Liver (tissue), 3 donors: ENCODE results near the gene TERC.

Source experiments
- ATF3 ChIP-seq: IDR thresholded peaks from 2 replicates; pipeline ENCODE4 v1.6.1; 2016; ENCODE audit warnings: antibody characterized with exemption
- CTCF ChIP-seq: fragments of 150-350 bp; IDR thresholded peaks from 2 replicates; pipeline ENCODE4 v1.5.1; 2017; ENCODE audit warnings: improper control_type of control experiment, low read depth, low read length; ENCODE audit not compliant: missing input control
- EGR1 ChIP-seq, 2 donors: IDR thresholded peaks; 2 replicates each; pipeline ENCODE4 v1.6.1; 2016 to 2018; ENCODE audit warnings: antibody characterized with exemption in 2 of 2, low read depth in 2 of 2
- HNF4A ChIP-seq, 2 donors: conservative IDR thresholded peaks; 2 replicates each; pipeline ENCODE4 v1.6.1; 2016; ENCODE audit warnings: antibody characterized with exemption in 2 of 2, mild to moderate bottlenecking in 2 of 2
- JUND ChIP-seq, 2 donors: IDR thresholded peaks; 2 replicates each; pipeline ENCODE4 v1.6.1; 2016; ENCODE audit warnings: antibody characterized with exemption in 2 of 2
- MAX ChIP-seq: IDR thresholded peaks from 2 replicates; pipeline ENCODE4 v1.6.1; 2016; ENCODE audit warnings: antibody characterized with exemption
- RAD21 ChIP-seq, 2 donors: IDR thresholded peaks; 2 replicates each; pipeline ENCODE4 v1.6.1; 2016; ENCODE audit warnings: antibody characterized with exemption in 2 of 2, mild to moderate bottlenecking in 2 of 2
- SP1 ChIP-seq: IDR thresholded peaks from 2 replicates; pipeline ENCODE4 v1.6.1; 2018; ENCODE audit warnings: antibody characterized with exemption, mild to moderate bottlenecking
- TAF1 ChIP-seq: conservative IDR thresholded peaks from 2 replicates; pipeline ENCODE4 v1.6.1; 2016; ENCODE audit warnings: antibody characterized with exemption, mild to moderate bottlenecking
- YY1 ChIP-seq: IDR thresholded peaks from 2 replicates; pipeline ENCODE4 v1.6.1; 2016; ENCODE audit warnings: antibody characterized with exemption, mild to moderate bottlenecking
- TF ChIP-seq, protein P1 (sequence below): IDR thresholded peaks from 2 replicates; pipeline ENCODE4 v1.6.1; 2016; ENCODE audit warnings: antibody characterized with exemption, mild to moderate bottlenecking
- donor health status: healthy.
- donor health status: healthy.

DNA sequence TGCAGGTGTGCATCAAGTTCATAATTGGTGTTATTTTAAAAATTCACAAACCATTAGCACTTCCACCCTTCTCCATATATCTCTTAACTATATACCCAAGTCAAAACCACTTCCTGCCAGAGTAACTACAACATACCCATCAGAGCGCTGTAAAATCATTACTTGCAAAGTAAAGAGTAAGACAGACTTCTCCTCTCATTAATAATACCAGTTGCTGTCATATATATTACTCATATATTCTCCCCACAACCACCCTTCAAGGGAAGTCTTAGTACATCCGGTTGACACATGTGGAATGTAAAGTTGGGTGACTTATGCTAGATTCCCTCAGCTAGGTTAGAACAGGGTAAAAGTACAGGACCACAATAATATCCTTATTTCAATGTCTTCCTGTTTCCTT, 5.6 kb downstream of the TERC start:
- TF ChIP-seq CTCF = no peak
- TF ChIP-seq JUND (IDR thresholded peaks at IDR 0.05) = no peak
- no peak for TF ChIP-seq HNF4A (conservative IDR thresholded peaks at IDR 0.05)
- no peak for TF ChIP-seq TAF1
- TF ChIP-seq, protein P1, sequence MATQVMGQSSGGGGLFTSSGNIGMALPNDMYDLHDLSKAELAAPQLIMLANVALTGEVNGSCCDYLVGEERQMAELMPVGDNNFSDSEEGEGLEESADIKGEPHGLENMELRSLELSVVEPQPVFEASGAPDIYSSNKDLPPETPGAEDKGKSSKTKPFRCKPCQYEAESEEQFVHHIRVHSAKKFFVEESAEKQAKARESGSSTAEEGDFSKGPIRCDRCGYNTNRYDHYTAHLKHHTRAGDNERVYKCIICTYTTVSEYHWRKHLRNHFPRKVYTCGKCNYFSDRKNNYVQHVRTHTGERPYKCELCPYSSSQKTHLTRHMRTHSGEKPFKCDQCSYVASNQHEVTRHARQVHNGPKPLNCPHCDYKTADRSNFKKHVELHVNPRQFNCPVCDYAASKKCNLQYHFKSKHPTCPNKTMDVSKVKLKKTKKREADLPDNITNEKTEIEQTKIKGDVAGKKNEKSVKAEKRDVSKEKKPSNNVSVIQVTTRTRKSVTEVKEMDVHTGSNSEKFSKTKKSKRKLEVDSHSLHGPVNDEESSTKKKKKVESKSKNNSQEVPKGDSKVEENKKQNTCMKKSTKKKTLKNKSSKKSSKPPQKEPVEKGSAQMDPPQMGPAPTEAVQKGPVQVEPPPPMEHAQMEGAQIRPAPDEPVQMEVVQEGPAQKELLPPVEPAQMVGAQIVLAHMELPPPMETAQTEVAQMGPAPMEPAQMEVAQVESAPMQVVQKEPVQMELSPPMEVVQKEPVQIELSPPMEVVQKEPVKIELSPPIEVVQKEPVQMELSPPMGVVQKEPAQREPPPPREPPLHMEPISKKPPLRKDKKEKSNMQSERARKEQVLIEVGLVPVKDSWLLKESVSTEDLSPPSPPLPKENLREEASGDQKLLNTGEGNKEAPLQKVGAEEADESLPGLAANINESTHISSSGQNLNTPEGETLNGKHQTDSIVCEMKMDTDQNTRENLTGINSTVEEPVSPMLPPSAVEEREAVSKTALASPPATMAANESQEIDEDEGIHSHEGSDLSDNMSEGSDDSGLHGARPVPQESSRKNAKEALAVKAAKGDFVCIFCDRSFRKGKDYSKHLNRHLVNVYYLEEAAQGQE = no peak
- no peak for TF ChIP-seq MAX
- TF ChIP-seq SP1 = no peak
- TF ChIP-seq YY1 = no peak
- TF ChIP-seq EGR1 (IDR thresholded peaks at IDR 0.05; ENCODE audit: low read depth in 2 of 2) = no peak
- TF ChIP-seq ATF3 = no peak
- no peak for TF ChIP-seq RAD21 (IDR thresholded peaks at IDR 0.05)
